Liver (tissue), 3 donors: Measurements from ENCODE around the gene ERI3.

Experiments
- CTCF ChIP-seq: fragments of 150-350 bp; IDR thresholded peaks from 2 replicates; pipeline ENCODE4 v1.5.1; 2017; ENCODE audit warnings: improper control_type of control experiment, low read depth, low read length; ENCODE audit not compliant: missing input control
- GABPA ChIP-seq, 2 donors: IDR thresholded peaks in 1 of 2; conservative IDR thresholded peaks in 1 of 2; 2 replicates each; pipeline ENCODE4 v1.6.1; 2016; ENCODE audit warnings: antibody characterized with exemption in 2 of 2, mild to moderate bottlenecking in 1 of 2, moderate library complexity in 1 of 2
- JUND ChIP-seq, 2 donors: IDR thresholded peaks; 2 replicates each; pipeline ENCODE4 v1.6.1; 2016; ENCODE audit warnings: antibody characterized with exemption in 2 of 2
- YY1 ChIP-seq: IDR thresholded peaks from 2 replicates; pipeline ENCODE4 v1.6.1; 2016; ENCODE audit warnings: antibody characterized with exemption, mild to moderate bottlenecking
- TF ChIP-seq, protein P1 (sequence below): IDR thresholded peaks from 2 replicates; pipeline ENCODE4 v1.6.1; 2016; ENCODE audit warnings: antibody characterized with exemption
- donor health status: healthy.
- donor health status: healthy.

- TF ChIP-seq CTCF (no peak), GABPA (IDR thresholded peaks at IDR 0.05 in 1 of 2, conservative IDR thresholded peaks at IDR 0.05 in 1 of 2) (no peak), YY1 (no peak), JUND (IDR thresholded peaks at IDR 0.05) (no peak)
- TF ChIP-seq, protein P1, sequence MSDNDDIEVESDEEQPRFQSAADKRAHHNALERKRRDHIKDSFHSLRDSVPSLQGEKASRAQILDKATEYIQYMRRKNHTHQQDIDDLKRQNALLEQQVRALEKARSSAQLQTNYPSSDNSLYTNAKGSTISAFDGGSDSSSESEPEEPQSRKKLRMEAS, result no peak
Measured at GRCh38 chr1:44305962-44306422, 49.1 kb downstream of the ERI3 start.
